Measurements from ENCODE around the gene HOXA1.
"Not testable (repeated sequence)": the region's sequence is repeated elsewhere in the genome, so short reads cannot be mapped to it uniquely, and the experiment has no call there.

Gene HOXA1

DNA sequence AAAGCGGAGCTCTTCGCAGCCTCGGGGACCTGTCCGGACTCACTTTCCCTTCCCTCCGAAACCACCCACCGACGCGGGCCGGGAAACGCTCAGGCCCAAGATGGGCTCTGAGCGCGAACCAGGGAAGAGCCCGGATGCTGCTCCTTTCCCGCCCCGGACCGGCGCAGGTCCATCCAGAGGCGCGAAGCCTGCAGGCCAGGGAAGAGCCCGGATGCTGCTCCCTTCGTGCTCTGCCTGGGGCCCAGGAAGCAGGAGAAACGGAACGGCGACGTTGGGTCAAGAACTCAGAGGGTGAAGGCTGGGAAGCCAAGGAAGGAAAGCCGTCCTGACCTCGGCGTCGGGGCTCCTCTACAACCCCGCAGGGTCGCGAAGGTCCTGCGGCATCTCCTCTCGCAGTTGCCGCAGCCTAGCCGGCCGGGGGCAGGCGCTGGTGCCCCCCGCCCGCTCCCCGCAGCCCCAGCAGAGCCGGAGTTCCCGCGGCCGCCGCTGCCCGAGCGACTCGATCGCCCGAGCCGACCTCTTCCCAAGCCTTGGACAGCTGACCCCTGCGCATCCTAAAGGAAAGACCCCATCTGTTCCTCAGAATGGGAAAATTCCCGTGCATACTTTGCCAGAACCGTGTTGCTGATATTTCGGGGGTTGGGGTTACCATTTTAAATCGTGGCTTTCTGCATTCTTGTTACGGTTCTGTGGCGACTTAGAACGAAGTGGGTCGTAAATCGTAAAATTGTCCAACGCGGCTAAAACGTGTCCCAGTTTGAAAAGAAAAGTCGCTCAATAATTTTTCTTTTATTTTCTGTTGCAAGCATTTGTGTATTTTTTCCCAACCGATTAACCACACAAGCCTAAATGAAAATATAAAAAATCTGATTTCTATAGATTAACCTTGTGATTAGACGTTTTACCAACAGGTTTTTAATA, 7.5 kb downstream of the HOXA1 start:
- DNase-seq, result no peak

DNA sequence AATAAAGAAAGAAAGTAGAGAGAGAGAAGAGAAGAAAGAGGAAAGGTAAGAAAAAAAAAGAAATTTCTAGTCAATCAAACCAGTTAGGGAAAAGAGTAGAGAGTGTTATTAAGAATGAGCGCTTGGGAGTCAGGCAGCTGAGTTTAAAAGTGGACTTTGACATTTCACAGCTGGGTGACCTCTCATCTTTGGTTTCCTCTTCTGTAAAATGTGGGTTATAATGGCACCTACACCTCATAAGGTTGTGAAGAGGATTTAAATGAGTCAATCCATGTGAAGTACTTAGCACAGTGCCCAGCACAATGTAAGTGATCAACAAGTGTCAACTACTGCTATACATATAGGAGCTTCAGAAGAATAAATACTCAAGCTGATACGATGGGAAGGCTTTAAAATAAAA, 12.2 kb downstream of the HOXA1 start:
- DNase-seq, result no peak

DNA sequence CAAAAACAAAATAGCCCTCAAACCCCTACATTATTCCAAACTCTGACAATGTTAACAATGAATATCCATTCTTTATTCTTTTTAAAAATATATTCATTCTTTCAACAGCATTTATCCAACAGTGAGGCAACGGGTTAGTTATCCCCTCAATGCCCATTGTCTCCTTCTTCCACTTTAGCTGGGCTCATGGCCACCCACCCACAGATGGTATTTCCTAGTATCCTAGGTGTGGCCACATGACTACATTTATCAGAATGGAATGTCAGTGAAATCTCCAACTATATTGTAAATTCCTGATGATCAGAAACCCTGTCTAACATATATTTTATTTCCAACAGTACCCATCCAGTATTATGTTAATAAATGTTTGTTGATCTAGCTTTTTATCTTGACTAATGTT, 13.6 kb downstream of the HOXA1 start:
- DNase-seq, result no peak

DNA sequence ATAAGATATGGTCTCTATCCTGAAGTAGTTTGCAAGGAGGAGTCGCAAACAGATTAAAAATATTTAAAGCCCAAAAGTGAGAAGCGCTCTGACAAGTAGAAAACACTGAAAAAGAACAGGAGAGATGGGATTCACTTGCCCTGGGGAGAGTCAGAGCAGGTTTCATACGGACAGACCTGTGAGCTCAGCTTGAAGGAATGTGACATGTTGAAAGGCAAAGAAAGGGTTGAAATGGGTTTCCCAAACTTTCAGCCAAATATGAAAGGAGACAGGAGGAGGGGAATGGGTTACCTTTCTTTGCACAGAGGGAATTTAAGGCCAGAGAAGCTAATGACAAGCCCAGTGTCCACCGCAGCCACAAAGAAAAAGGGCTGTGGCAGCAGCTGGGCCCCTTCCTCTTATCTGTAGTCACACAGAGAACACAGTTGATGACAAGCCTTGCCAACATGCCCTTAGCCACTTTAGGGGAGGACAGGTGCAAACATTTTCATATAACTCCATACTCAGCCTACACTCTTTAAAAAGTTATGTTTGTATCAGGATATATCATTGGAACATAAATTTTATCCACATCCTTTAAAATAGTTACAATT, 14.9 kb downstream of the HOXA1 start:
- no peak for DNase-seq

DNA sequence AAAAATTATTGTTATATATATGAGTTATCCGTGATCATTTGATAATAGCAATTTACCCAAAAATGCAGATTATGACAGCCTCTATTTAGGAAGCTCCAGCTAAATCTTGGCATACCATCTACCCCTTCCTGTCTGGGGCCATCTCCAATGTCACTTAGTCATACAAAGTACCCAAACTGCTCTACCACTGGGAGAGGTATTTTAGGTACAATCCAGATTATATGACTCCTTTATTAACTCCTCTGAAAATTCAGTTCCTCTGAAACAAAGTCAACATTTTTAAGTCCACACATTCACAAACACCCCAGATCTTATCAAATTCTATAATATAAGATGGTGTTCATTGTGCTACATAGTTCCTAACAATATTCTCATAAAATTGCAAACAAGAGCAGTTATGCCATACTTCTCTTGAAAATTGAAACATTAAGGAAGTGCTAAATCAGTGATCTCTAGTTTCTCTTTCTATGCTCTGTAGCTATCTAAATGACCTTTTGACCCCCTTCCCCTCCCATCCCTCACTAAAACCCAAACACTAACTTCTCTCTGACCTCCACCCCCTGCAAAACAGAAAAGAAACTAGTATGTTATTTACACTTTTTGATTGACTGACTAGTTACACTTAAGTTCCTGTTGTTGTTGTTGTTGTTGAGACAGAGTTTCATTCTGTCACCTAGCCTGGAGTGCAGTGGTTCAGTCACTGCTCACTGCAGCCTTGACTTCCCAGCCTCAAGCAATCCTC, 16.4 kb downstream of the HOXA1 start:
- DNase-seq, result no peak

DNA sequence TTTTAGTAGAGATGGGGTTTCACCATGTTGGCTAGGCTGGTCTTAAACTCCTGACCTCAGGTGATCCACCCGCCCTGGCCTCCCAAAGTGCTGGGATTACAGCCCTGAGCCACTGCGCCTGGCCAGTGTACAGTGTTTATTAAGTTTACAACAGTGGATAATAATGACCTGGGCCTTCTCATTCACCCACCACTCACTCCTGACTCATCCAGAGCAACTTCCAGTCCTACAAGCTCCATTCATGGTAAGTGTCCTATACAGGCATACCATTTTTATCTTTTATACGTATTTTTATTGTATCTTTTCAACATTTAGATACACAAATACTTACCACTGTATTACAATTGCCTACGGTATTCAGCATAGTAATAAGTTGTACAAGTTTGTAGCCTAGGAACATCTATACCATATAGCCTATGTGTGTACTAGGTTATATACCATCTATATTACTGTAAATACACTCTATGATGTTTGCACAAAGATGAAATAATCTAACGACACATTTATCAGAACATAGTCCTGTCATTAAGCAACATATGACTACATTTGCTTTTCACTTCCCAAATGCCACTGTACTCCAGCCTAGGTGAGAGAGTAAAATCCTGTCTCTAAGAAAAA, 17.1 kb downstream of the HOXA1 start:
- DNase-seq, result no peak

DNA sequence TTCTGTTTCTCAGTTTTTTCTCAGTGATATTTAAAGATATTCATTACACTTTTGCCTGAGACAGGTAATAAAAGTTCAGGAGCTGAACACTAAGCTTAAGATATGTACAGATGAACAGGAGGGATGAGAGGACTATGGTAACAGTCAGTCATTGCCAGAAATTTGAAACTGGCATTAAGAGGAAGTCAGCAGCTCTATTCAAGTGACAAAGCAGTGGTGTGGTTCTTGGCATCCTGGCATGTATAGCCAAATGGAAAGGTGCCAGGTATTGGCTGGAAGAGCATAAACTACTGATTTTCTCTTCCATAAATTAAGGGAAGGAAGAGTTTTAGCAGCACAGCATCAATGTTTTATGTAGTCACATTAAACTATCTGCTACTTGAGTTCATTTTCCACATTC, 22.7 kb downstream of the HOXA1 start:
- DNase-seq, result no peak

DNA sequence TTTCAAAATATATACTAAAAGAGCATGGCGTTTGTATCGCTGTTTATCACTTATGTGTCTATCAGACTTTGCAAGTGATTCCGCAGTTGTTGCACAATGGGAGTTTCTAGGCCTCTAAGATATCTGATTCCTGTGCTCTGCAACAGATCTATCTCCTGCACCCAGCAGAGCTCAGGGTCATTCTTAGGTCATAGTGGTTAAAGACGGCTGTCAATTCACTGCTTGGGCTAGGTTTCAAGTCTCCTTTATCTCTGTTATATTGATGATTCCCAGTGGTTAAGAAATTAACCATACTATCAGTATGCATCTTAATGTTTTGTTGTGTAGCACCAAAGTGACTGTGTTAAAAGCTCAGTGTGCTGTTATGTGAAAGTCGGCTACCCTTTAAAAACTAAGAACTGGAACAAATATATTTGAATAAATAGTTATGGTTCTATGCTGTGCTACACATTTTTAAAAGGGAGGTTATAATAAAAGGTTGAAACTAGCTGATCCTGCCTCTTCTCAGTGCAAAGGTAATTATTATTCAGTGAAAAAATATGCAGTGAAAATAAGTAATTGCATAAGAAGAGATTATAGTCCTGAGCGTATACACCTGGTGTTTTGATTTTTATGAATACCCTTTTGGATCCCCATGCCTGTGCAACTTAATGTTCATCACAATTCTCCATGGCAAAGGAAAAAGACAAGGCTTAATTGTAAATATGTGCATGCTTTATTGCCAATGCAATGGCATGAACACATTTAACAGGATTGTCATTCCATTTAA, 24.0 kb downstream of the HOXA1 start:
- DNase-seq, result no peak

DNA sequence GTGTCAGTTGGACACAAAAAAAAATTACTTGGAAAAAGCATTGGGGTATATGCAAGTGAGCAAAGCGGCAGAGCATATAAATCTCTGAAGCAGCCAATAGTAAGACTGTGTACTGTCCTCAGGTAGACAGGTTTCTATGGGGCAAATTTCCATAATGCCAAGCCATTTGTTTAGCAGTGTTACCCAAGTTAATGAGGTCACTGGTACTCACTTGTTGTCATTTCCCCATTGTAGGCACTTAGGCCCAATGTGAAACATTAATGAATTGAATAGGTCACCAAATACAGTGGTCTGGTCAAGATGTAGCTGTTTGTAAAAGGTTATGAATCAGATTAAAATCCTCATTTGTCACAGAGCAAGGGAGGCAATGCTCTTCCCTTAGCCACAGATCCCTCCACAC, 27.5 kb downstream of the HOXA1 start:
- DNase-seq, result no peak

DNA sequence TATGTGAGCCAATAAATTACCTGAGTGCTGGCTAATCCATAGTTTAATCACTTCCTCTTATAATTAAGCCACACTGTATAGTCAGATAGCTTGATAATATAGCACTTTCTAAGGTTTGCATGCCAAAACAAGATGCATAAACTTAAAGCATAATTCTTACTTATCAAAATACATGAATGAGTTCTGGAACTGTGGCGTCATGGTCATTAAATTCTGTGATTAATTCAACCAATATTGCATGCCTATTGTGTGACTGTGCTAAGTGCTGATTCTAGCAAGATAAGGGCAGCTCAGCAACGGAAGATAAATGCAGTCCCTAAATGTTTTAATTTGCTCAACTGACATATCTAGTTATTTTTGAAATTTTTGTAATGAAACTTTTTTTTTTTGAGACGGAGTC, 29.7 kb downstream of the HOXA1 start:
- DNase-seq, result no peak

DNA sequence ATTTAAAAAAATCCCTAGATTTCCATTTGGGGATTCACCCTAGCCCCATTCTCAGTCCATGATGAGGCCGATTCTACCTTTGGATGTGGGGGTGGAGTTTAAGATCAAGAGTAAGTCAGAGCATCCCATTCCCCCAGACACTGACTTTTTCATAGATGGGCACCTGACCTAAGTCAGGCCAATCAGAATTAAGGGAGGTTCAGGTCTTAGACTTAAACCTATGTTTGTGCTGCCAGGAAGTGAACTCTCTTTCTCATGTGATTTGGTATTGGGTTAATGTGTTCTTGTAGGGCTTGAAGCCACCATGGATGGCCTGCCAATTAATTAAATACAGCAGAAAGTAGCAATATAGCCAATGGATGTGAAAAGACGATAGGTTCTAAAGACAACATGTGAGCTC, 30.1 kb downstream of the HOXA1 start:
- DNase-seq, result no peak

DNA sequence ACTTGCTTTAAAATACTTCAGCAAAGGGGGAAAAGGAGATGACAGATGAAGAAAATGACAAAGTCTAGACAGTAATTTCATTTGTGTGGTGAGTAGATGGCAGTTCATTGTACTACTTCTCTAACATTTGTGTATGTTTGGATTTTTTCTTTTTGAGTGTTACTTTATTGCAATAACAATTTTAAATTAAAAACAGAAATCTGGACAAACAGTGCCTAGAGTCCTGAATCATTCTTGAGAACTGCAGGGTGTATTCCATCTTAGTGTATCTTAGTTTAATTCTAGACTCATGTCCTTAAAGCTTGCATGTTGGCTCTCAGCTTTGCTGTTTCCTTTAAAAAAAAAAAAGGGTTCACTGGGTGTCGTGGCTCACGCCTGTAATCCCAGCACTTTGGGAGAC, 31.1 kb downstream of the HOXA1 start:
- no peak for DNase-seq

DNA sequence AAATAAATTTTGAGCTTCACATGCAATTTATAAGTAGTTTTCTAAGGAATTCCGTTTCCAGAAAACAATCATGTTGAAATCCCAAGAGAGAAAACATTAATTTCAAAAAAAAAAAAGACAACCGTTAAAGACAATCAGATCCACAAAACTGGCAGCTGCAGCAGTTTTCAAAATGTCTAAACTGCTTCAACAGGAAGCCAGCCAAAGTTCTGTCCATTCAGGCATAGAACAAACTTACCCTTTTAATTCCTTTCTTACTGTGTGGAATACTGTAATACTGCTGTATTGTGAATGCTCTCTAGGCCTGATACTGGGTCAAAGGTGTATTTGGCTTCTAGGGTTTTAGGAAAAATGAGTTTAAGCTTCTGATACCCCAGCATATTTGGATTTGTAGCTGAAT, 31.6 kb downstream of the HOXA1 start:
- DNase-seq, result no peak

DNA sequence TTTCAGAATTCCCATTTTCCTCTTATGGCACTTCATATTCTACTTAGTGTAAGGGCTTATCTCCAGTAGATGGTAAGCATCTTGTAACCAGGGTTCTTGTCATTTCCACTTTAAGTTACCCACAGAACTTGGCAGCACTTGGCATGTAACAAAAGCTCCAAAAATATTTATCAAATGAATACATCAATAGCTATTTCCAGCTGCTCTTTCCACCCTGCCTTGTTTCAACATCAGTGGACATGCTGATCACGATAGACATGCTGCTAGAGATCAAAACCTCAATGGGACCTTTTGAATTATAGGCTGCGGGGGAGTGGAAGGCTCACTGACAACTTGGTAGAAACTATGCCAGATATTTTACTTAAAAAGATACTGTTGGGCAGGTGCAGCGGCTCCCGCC, 32.9 kb downstream of the HOXA1 start:
- DNase-seq, result no peak

DNA sequence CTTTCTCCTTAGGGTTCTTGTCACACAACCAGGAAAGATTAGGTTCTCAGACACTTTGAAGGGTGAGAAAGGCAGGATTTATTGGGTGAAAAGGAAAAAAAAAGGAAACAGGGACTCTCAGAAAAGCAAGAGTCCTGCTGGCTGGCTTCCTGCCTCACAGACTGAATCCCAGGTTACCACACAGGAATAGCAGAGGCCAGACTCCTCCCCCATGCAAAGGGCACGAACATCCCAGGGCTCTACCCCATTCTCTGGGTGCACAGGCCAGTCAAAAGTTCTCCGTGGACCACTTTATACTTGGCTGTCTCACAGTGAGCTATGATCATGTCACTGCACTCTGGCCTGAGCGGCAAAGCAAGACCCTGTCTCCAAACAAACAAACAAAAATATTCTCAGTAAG, 42.6 kb downstream of the HOXA1 start:
- no peak for DNase-seq

DNA sequence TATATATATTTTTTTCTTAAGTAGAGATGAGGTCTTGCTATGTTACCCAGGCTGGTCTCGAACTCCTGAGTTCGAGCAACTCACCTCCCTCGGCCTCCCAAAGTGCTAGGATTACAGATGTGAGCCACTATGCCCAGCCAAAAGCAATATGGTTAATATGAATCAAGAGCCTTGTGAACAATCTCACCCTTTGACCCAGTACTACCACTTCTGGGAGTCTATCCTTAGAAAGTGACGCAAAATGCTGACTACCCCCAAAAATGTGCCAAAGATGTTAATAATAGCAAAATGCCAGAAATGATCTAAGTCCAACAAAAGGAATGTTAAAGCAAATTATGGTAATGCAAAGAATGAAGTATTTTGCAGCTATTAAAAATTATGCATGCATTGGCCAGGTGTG, 44.3 kb downstream of the HOXA1 start:
- DNase-seq, result no peak

DNA sequence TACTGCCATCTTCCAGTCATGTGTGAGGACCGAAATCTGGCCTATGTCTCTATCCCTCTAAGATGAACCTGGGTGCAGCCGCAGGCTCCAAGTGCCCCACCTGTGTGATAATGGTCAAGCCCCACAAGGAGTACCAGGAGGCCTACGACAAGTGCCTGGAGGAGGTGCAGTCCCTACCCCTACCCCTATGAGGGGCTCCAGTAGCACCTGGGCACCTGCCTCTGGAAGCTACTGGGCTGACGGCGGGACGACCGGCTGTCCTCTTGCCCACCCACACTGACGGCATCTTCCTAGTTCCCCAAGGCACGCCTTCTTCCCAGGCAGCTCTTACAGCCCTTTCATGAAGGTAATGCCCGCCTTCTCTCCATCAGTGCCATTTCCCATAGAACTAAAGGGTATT, 47.4 kb downstream of the HOXA1 start:
- no peak for DNase-seq

DNA sequence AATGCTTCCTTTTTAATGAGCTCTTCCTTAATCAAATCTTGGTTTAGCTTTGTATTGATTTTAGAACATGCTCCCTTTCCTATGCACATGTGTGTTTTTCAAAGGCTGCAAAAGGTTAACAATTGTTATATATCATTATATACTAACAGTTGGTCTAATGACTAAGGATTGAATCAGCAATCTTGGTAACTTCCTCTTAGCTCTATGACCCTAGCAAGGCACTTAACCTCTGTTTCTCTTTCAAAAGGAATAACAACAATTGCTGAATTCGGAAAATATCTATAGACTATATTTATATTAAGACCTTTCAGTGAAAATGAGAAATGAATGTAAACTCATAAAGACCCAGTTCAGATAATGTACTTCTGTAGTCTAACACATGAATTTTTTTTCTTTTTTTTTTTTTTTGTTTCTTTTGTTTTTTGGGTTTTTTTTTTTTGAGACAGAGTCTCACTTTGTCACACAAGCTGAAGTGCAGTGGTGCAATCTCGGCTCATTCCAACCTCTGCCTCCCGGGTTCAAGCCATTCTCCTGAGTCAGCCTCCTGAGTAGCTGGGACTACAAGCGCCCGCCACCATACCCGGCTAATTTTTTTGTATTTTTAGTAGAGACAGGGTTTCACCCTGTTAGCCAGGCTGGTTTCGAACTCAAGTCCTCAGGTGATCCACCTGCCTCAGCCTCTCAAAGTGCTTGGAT, 48.8 kb downstream of the HOXA1 start:
- no peak for DNase-seq

DNA sequence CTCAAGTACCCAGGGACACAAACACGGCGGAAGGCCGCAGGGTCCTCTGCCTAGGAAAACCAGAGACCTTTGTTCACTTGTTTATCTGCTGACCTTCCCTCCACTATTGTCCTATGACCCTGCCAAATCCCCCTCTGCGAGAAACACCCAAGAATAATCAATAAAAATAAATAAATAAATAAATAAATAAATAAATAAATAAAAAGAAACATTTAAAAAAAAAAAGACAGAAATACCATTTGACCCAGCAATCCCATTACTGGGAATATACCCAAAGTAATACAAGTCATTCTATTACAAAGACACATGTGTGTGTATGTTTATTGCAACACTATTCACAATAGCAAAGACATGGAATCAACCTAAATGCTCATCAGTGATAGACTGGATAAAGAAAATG, 49.8 kb downstream of the HOXA1 start:
- not testable (repeated sequence) for DNase-seq

DNA sequence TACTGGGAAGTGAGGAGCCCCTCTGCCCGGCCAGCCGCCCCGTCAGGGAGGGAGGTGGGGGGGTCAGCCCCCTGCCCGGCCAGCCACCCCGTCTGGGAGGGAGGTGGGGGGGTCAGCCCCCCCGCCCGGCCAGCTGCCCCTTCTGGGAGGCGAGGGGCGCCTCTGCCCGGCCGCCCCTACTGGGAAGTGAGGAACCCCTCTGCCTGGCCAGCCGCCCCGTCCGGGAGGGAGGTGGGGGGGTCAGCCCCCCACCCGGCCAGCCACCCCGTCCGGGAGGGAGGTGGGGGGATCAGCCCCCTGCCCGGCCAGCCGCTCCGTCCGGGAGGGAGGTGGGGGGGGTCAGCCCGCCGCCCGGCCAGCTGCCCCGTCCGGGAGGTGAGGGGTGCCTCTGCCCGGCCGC, 50.7 kb downstream of the HOXA1 start:
- not testable (repeated sequence) for DNase-seq

All from SHP77 treated with DMSO at 0.1 percent for 48 hours (cell line).